Frontal cortex (tissue), 4 donors: ENCODE measurements around the gene HECTD4. TPM values are rescaled to one million over a fixed set of nuclear protein-coding genes. Genes with fewer than 3 reads are reported as not detected.
"Not testable (repeated sequence)": the region's sequence is repeated elsewhere in the genome, so short reads cannot be mapped to it uniquely, and the experiment has no call there.

Experiments
- DNase-seq, 2 donors: peaks; one replicate each; pipeline ENCODE4 v3.0.0; 2012; ENCODE audit warnings: low spot score in 2 of 2
- FAIRE-seq: peaks from 2 replicates; lab custom pipeline; 2012; peaks lifted over from hg19 to GRCh38; lab: Jason Lieb, UNC
- total RNA-seq: library from RNA; depleted of rRNA; stranded (reverse); fragments of >200 nt; gene quantifications from one replicate; pipeline ENCODE4 v1.2.3, GENCODE V29; 2014
- donor health status: control.
- donor health status: control.
- donor health status: control.

The HECTD4 gene
- total RNA-seq, 1 donor from 2014 or later: 85.6 TPM

GRCh38 chr12:112285600-112286401, 96.4 kb downstream of the HECTD4 start:
- FAIRE-seq (no peak), DNase-seq (no peak)

- DNase-seq (no peak), FAIRE-seq (no peak)
Observed at GRCh38 chr12:112283546-112283945, 98.7 kb downstream of the HECTD4 start.

GRCh38 chr12:112282920-112283319, 99.3 kb downstream of the HECTD4 start:
- DNase-seq: no peak
- FAIRE-seq: no peak

- DNase-seq (no peak), FAIRE-seq (no peak)
Observed at GRCh38 chr12:112275836-112276235, 106.4 kb downstream of the HECTD4 start.

GRCh38 chr12:112275207-112275606, 107.0 kb downstream of the HECTD4 start:
- FAIRE-seq (no peak), DNase-seq (no peak)

GRCh38 chr12:112270673-112271072, 111.6 kb downstream of the HECTD4 start:
- DNase-seq (no peak), FAIRE-seq (no peak)

GRCh38 chr12:112266473-112266872, 115.8 kb downstream of the HECTD4 start:
- FAIRE-seq (no peak), DNase-seq (no peak)

- DNase-seq: no peak
- no peak for FAIRE-seq
Observed at GRCh38 chr12:112261559-112261958, 120.7 kb downstream of the HECTD4 start.

GRCh38 chr12:112258926-112259325, 123.3 kb downstream of the HECTD4 start:
- no peak for DNase-seq
- FAIRE-seq: no peak

GRCh38 chr12:112256780-112257179, 125.5 kb downstream of the HECTD4 start:
- DNase-seq (no peak), FAIRE-seq (no peak)

- DNase-seq (no peak), FAIRE-seq (no peak)
Observed at GRCh38 chr12:112252184-112252583, 130.0 kb downstream of the HECTD4 start.

GRCh38 chr12:112244902-112245301, 137.3 kb downstream of the HECTD4 start:
- FAIRE-seq, DNase-seq: not testable (repeated sequence)

- FAIRE-seq (no peak), DNase-seq (no peak)
Observed at GRCh38 chr12:112243255-112244110, 138.7 kb downstream of the HECTD4 start.

GRCh38 chr12:112241176-112241575, 141.1 kb downstream of the HECTD4 start:
- DNase-seq: no peak
- FAIRE-seq: no peak

GRCh38 chr12:112239881-112240280, 142.3 kb downstream of the HECTD4 start:
- FAIRE-seq: no peak
- no peak for DNase-seq

- no peak for FAIRE-seq
Observed at GRCh38 chr12:112239020-112239419, 143.2 kb downstream of the HECTD4 start.

GRCh38 chr12:112238441-112238840, 143.8 kb downstream of the HECTD4 start:
- FAIRE-seq: no peak
- DNase-seq: no peak

More at GRCh38 chr12:112239020-112239419, 143.2 kb downstream of the HECTD4 start:
- DNase-seq: no peak

- FAIRE-seq (no peak), DNase-seq (no peak)
Observed at GRCh38 chr12:112236786-112237185, 145.4 kb downstream of the HECTD4 start.

- no peak for FAIRE-seq
- no peak for DNase-seq
Observed at GRCh38 chr12:112236386-112236785, 145.8 kb downstream of the HECTD4 start.

GRCh38 chr12:112234303-112234702, 147.9 kb downstream of the HECTD4 start:
- no peak for FAIRE-seq
- no peak for DNase-seq

- DNase-seq (no peak), FAIRE-seq (no peak)
Observed at GRCh38 chr12:112233242-112233641, 149.0 kb downstream of the HECTD4 start.
